ENCODE data around the gene AUTS2.

Gene AUTS2

GRCh38 chr7:69934144-69934903 lies 336.0 kb downstream of the AUTS2 start:
- no peak for DNase-seq (ENCODE audit: low read depth in 2 of 2)
- no peak for TF ChIP-seq CTCF (IDR thresholded peaks at IDR 0.05; ENCODE audit: low read depth, low read length)
- no peak overlapping the region for H3K4me3 ChIP-seq (replicated peaks in 1 of 2; ENCODE audit: low read depth in 2 of 2, low read length in 2 of 2)

DNA sequence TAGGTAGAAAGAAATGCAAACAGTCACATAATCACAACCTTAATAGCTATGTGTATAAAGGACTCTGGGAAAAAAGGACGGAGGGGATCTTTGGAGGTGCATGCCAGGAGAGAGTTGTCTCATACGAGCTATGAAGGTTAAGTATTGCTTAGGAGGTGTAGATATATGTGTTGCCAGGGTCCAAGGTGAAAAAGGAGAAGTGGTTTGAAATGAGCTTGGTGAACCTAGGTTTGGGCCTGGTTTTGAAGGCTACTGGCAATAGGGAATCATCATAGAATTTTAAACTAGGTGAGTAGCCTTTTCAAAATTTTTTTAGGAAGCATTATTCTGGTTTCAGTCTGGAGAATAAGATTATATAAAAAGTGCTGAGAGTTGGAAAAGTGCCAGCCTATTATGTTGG lies 336.8 kb downstream of the AUTS2 start:
- TF ChIP-seq CTCF (IDR thresholded peaks at IDR 0.05; ENCODE audit: low read depth, low read length): no peak
- H3K4me3 ChIP-seq (replicated peaks in 1 of 2; ENCODE audit: low read depth in 2 of 2, low read length in 2 of 2): no peak overlapping the region
- DNase-seq (ENCODE audit: low read depth in 2 of 2): no peak

DNA sequence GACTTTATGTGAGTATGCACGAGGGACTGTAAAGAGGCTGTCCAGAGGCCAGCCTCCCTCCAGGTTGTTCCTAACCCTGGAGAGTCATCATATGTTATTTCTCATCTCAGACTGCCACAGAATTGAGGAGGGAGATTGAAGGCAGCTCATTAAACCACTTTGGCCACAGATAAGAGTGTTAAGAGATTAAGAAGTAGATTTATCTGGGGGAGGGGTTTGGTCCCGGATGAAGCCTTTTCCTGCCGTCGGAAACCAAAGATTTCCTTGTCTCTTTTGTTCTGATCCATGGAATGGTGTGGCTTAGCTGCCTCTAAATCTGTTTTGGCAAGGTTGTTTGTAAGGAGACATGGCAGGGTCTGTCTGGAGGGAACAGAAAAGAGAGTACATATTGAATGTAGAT lies 338.8 kb downstream of the AUTS2 start:
- DNase-seq (ENCODE audit: low read depth in 2 of 2): no peak
- H3K4me3 ChIP-seq (replicated peaks in 1 of 2; ENCODE audit: low read depth in 2 of 2, low read length in 2 of 2): no peak overlapping the region
- TF ChIP-seq CTCF (IDR thresholded peaks at IDR 0.05; ENCODE audit: low read depth, low read length): no peak

GRCh38 chr7:69939317-69939716 lies 341.0 kb downstream of the AUTS2 start:
- H3K4me3 ChIP-seq (replicated peaks in 1 of 2; ENCODE audit: low read depth in 2 of 2, low read length in 2 of 2): no peak overlapping the region
- no peak for DNase-seq (ENCODE audit: low read depth in 2 of 2)
- TF ChIP-seq CTCF (IDR thresholded peaks at IDR 0.05; ENCODE audit: low read depth, low read length): no peak

DNA sequence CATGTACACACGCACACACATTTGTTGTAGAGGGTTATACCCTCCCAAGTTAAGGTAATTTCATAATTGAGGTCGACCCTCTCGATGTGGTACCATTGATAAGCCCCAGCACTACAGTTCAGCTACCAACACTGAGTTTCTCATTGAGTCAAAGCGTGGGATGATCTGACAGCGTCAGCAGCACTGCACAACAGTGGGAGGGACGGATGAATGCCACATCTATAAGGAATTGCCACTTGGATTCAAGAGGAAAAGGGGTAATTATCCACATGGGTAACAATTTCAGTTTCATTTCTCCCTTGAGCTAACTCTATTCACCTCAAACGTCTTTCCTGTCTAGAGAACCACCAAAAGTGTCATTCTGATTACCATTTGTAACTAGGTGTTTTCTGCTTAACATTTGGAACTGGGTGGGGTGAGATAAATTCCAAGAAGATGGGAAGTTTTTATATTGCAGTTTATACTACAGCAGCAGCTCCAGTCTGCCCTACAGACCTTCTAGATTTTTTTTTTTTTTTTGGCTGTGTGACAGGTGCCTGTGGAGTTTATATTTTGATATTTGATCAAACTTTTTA lies 342.9 kb downstream of the AUTS2 start:
- no peak overlapping the region for H3K4me3 ChIP-seq (replicated peaks in 1 of 2; ENCODE audit: low read depth in 2 of 2, low read length in 2 of 2)
- no peak for DNase-seq (ENCODE audit: low read depth in 2 of 2)
- TF ChIP-seq CTCF (IDR thresholded peaks at IDR 0.05; ENCODE audit: low read depth, low read length): no peak

DNA sequence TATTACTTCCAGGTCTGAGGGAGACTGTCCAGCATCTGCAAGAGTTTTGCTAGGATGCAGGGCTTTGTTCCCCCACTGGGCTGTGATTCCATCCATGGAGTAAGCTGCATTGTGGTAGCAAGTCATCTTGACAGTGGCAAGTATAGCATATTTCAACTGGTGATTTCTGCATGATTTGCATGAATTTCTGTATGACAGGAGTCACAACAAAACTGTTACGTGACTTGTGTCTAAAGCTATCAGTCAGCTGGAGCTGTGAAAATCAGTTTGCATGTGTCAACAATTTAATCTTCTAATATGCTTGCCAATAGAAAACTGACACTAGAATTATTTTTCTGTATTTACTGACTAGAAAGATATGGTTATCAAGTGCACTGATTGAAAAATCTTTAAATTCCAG lies 344.3 kb downstream of the AUTS2 start:
- TF ChIP-seq CTCF (IDR thresholded peaks at IDR 0.05; ENCODE audit: low read depth, low read length): no peak
- no peak for DNase-seq (ENCODE audit: low read depth in 2 of 2)
- no peak overlapping the region for H3K4me3 ChIP-seq (replicated peaks in 1 of 2; ENCODE audit: low read depth in 2 of 2, low read length in 2 of 2)
